K562 (cell line): ENCODE results near the gene HOOK1. TPM values are rescaled to one million over a fixed set of nuclear protein-coding genes. Genes with fewer than 3 reads are reported as not detected.

Source experiments
- ATAC-seq: fragments of 200-7000 bp; cut with Tn5 transposase; 3 replicates; pipeline ENCODE4 v1.9.1; 2020; ENCODE audit warnings: moderate library complexity
- BruUV-seq: library from RNA; stranded (reverse); fragments of 400-500 nt; replicated peaks from 2 replicates; lab custom pipeline; 2021; lab: Mats Ljungman, UMichigan
- CTCF ChIA-PET: fragments of 300-600 bp; formaldehyde crosslinking; extraction: SDS; loops from one replicate; lab custom pipeline; 2021; ENCODE audit warnings: low intra/inter-chr PET ratio; lab: Yijun Ruan, JAX
- POLR2A ChIA-PET: fragments of 300-600, 350-650 bp; sonication (Branson Sonifier 250); formaldehyde crosslinking; extraction: SDS; loops from one replicate; lab custom pipeline; 2021; ENCODE audit warnings: antibody characterized with exemption, inconsistent platforms; lab: Yijun Ruan, JAX
- DNase-seq, 4 experiments: peaks; one replicate each; pipeline versions ENCODE4 v3.0.0 to v3.0.0-alpha.2; 2011 to 2018; ENCODE audit warnings: low spot score in 3 of 4, mixed read lengths in 3 of 4; ENCODE audit errors: extremely low read depth in 1 of 4
- FAIRE-seq: peaks from 2 replicates; lab custom pipeline; 2011; peaks lifted over from hg19 to GRCh38; lab: Jason Lieb, UNC
- H2AFZ ChIP-seq: 2 replicates; pipeline ENCODE4 v1.6.0; 2011; ENCODE audit warnings: low read depth, low read length, control low read depth, inconsistent platforms
- H3K27ac ChIP-seq: fragments of 200-600 bp; 3 replicates; pipeline ENCODE4 v1.8.0; 2011; ENCODE audit warnings: low read depth, mild to moderate bottlenecking, control low read depth, inconsistent platforms, low read length, moderate library complexity, mixed read lengths; ENCODE audit errors: extremely low read depth
- H3K27me3 ChIP-seq, 2 experiments: fragments of 300-600 bp in 1 of 2; 2 replicates in 1 of 2; 3 replicates in 1 of 2; pipeline versions ENCODE4 v1.6.0 to v1.8.0; 2011; ENCODE audit warnings: inconsistent platforms in 2 of 2, low read length in 2 of 2, mild to moderate bottlenecking in 1 of 2, mixed read lengths in 1 of 2, moderate library complexity in 1 of 2; ENCODE audit not compliant: control insufficient read depth in 2 of 2, insufficient read depth in 2 of 2
- H3K36me3 ChIP-seq: fragments of 300-600 bp; 3 replicates; pipeline ENCODE4 v1.8.0; 2011; ENCODE audit warnings: mild to moderate bottlenecking, low read length, inconsistent platforms; ENCODE audit not compliant: control insufficient read depth, insufficient read depth
- H3K4me1 ChIP-seq, 2 experiments: fragments of 200-600 bp in 1 of 2; replicated peaks in 1 of 2; 2 replicates in 1 of 2; 3 replicates in 1 of 2; pipeline versions ENCODE4 v1.5.1 to v1.8.0; 2011; ENCODE audit warnings: inconsistent platforms in 2 of 2, low read length in 2 of 2, mild to moderate bottlenecking in 1 of 2, mixed read lengths in 1 of 2, moderate library complexity in 1 of 2; ENCODE audit not compliant: control insufficient read depth in 2 of 2, insufficient read depth in 2 of 2
- H3K4me2 ChIP-seq: 2 replicates; pipeline ENCODE4 v1.6.1; 2011; ENCODE audit warnings: low read length, control low read depth, inconsistent platforms, mixed read lengths; ENCODE audit not compliant: insufficient read depth
- H3K4me3 ChIP-seq: fragments of 200-600 bp; sonication (generic), shearing (Covaris generic); 2 replicates; pipeline ENCODE4 v1.5.1; 2016; ENCODE audit warnings: control low read depth, inconsistent platforms
- H3K79me2 ChIP-seq: fragments of 200-600 bp; 3 replicates; pipeline ENCODE4 v1.8.0; 2011; ENCODE audit warnings: low read length, inconsistent platforms; ENCODE audit not compliant: control insufficient read depth, insufficient read depth
- H3K9ac ChIP-seq, 2 experiments: 2 replicates each; pipeline versions ENCODE4 v1.6.0 to v1.6.1; 2011; ENCODE audit warnings: low read depth in 2 of 2, low read length in 2 of 2, control low read depth in 1 of 2, inconsistent platforms in 1 of 2, mild to moderate bottlenecking in 1 of 2, mixed read lengths in 1 of 2; ENCODE audit not compliant: insufficient read depth in 1 of 2
- H3K9me1 ChIP-seq: one replicate; pipeline ENCODE4 v1.6.0; 2011; ENCODE audit warnings: inconsistent platforms, mild to moderate bottlenecking, low read length, moderate library complexity; ENCODE audit not compliant: control insufficient read depth, insufficient read depth
- H3K9me3 ChIP-seq: replicated peaks from 2 replicates; pipeline ENCODE4 v1.5.1; 2011; ENCODE audit warnings: low read depth, low read length, inconsistent platforms; ENCODE audit not compliant: control insufficient read depth, insufficient read depth
- H4K20me1 ChIP-seq: replicated peaks from 2 replicates; pipeline ENCODE4 v1.6.1; 2011; ENCODE audit warnings: low read length, inconsistent platforms, mixed read lengths; ENCODE audit not compliant: control insufficient read depth, insufficient read depth
- CBX1 ChIP-seq: sonication (generic); IDR thresholded peaks from 2 replicates; pipeline ENCODE4 v1.6.1; 2016; ENCODE audit warnings: antibody characterized with exemption, low read depth, mild to moderate bottlenecking
- ESRRA ChIP-seq: fragments of 450-650 bp; IDR thresholded peaks from 2 replicates; pipeline ENCODE4 v1.6.1; 2014; ENCODE audit warnings: low read depth, mild to moderate bottlenecking, moderate library complexity, borderline replicate concordance
- EWSR1 ChIP-seq: fragments of 450-650 bp; IDR thresholded peaks from 2 replicates; pipeline ENCODE4 v1.6.1; 2018; ENCODE audit warnings: borderline replicate concordance, mild to moderate bottlenecking, low read depth, moderate library complexity; ENCODE audit not compliant: partially characterized antibody
- FOXP1 ChIP-seq: sonication (generic); formaldehyde crosslinking; IDR thresholded peaks from 2 replicates; pipeline ENCODE4 v1.8.0; 2022; ENCODE audit warnings: mild to moderate bottlenecking, missing genetic modification reagents
- HDAC2 ChIP-seq: fragments of 450-650 bp; IDR thresholded peaks from 2 replicates; pipeline ENCODE4 v1.6.1; 2016; ENCODE audit warnings: mild to moderate bottlenecking
- HMGN3 ChIP-seq: IDR thresholded peaks from 2 replicates; pipeline ENCODE4 v1.6.1; 2011; ENCODE audit warnings: borderline replicate concordance, low read depth, mild to moderate bottlenecking, mixed read lengths, low read length; ENCODE audit not compliant: insufficient read length; ENCODE audit errors: extremely low read depth
- KDM5B ChIP-seq: fragments of 200-600 bp; sonication (generic); IDR thresholded peaks from 2 replicates; pipeline ENCODE4 v1.6.1; 2012; ENCODE audit warnings: low read depth, mild to moderate bottlenecking, moderate library complexity, low read length, control low read depth, inconsistent platforms; ENCODE audit not compliant: insufficient replicate concordance
- MCM3 ChIP-seq: fragments of 450-650 bp; IDR thresholded peaks from 2 replicates; pipeline ENCODE4 v1.6.1; 2016
- NFIX ChIP-seq: fragments of 250-450 bp; sonication (Bioruptor Pico); IDR thresholded peaks from 2 replicates; pipeline ENCODE4 v1.4.0; 2020; ENCODE audit warnings: low read depth, mild to moderate bottlenecking, moderate library complexity
- NR3C1 ChIP-seq: sonication (generic); formaldehyde crosslinking; IDR thresholded peaks from 2 replicates; pipeline ENCODE4 v1.8.1; 2022; ENCODE audit warnings: missing genetic modification reagents
- OTX1 ChIP-seq: fragments of 450-650 bp; formaldehyde crosslinking; IDR thresholded peaks from 2 replicates; pipeline ENCODE4 v1.4.0; 2022; ENCODE audit warnings: mild to moderate bottlenecking
- PTBP1 ChIP-seq: fragments of 200-400 bp; formaldehyde crosslinking; IDR thresholded peaks from 2 replicates; pipeline ENCODE4 v1.6.1; 2017; ENCODE audit warnings: low read depth, low read length
- RFX5 ChIP-seq: IDR thresholded peaks from 2 replicates; pipeline ENCODE4 v1.6.1; 2011; ENCODE audit warnings: low read depth, mild to moderate bottlenecking, improper control_type of control experiment, low read length
- SPI1 ChIP-seq: IDR thresholded peaks from 2 replicates; pipeline ENCODE4 v1.6.1; 2011; ENCODE audit warnings: low read depth, low read length, control low read depth, borderline replicate concordance
- SRSF1 ChIP-seq: fragments of 200-400 bp; formaldehyde crosslinking; IDR thresholded peaks from 2 replicates; pipeline ENCODE4 v1.6.1; 2017; ENCODE audit warnings: mild to moderate bottlenecking, low read depth, low read length, moderate library complexity
- ZFP1 ChIP-seq: fragments of 450-650 bp; formaldehyde crosslinking; IDR thresholded peaks from 2 replicates; pipeline ENCODE4 v1.4.0; 2020; ENCODE audit warnings: mild to moderate bottlenecking, mixed read lengths
- ZNF644 ChIP-seq: fragments of 200-800 bp; sonication (Bioruptor generic); IDR thresholded peaks from 2 replicates; pipeline ENCODE4 v1.6.1; 2016; ENCODE audit warnings: low read depth, missing genetic modification characterization, missing compliant biosample characterization
- WGBS: fragments of 100-300 bp; shearing (Covaris generic); methylation state at CpG from one replicate; pipeline ENCODE4 v1.1.6; 2016; ENCODE audit warnings: low coverage, mixed read lengths; ENCODE audit not compliant: insufficient coverage; ENCODE audit errors: missing lambda C conversion rate; 5-methylcytosine and 5-hydroxymethylcytosine counted together
- in situ Hi-C: fragments of 300-500 bp; cut with MboI; formaldehyde crosslinking; loops from 4 replicates; pipeline ENCODE4 v1.15.0; 2018; ENCODE audit warnings: inconsistent platforms, mixed read lengths
- intact Hi-C: fragments of 100-400 bp; cut with micrococcal nuclease; formaldehyde crosslinking; loops from 2 replicates; pipeline ENCODE4 v1.14.2; 2022
- polyA plus RNA-seq, 8 experiments: library from polyadenylated mRNA; depleted of rRNA in 4 of 8; stranded (reverse) in 5 of 8; unstranded in 3 of 8; fragments of >200 nt; fragmentation: Nextera tagmentation in 2 of 8; fragmentation: Illumina TruSeq in 1 of 8; extraction: Ambion mirVana in 2 of 8; extraction: Trizol in 1 of 8; gene quantifications; 2 replicates each; pipeline versions ENCODE4 v1.2.1 to v1.2.3, GENCODE V29; 2011 to 2014; ENCODE audit warnings: inconsistent platforms in 1 of 8, missing spikeins in 1 of 8
- total RNA-seq, 7 experiments: library from RNA; depleted of rRNA in 6 of 7; stranded (reverse); fragments of >200 nt in 6 of 7; fragmentation: Illumina TruSeq in 2 of 7; extraction: Trizol in 2 of 7; gene quantifications; 2 replicates each; pipeline versions ENCODE4 v1.2.1 to v1.2.3, GENCODE V29; 2011 to 2021; ENCODE audit warnings: low replicate concordance in 1 of 7

Gene HOOK1
- total and polyA plus RNA-seq, 9 of the 15 experiments (the other 6 are each of a cell fraction or from before 2014, with no cell fraction given), result 0.11 to 0.18 TPM; not detected in 7

- TF ChIP-seq ESRRA (no peak), HDAC2 (no peak), OTX1 (CRISPR knock-in tag) (no peak), NFIX (CRISPR knock-in tag) (no peak), FOXP1 (no peak), RFX5 (no peak), HMGN3 (no peak), MCM3 (no peak)
These were observed 66.0 kb downstream of the HOOK1 start (continued) for GRCh38 chr1:59880735-59881134.

GRCh38 chr1:59885160-59885832 is 70.5 kb downstream of the HOOK1 start:
- Histone ChIP-seq H3K36me3 (no peaks in the 10 kb centered on the region), H3K79me2 (no peaks in the 10 kb centered on the region), H3K9me1 (no peaks in the 10 kb centered on the region), H3K4me2 (no peak overlapping the region), H3K9me3 (no peaks in the 10 kb centered on the region), H3K4me3 (no peak overlapping the region), H4K20me1 (no peaks in the 10 kb centered on the region), H3K4me1 (no peaks in the 10 kb centered on the region), H3K27ac (no peak overlapping the region), H3K9ac (no peak overlapping the region), H3K27me3 (no peaks in the 10 kb centered on the region), H2AFZ (no peak overlapping the region)
- CTCF ChIA-PET, result no interaction called here
- ATAC-seq, result no peak
- no TSS peak for BruUV-seq
- POLR2A ChIA-PET, result interaction anchor here (1.4 kb wide), 1 partner anchor 80 kb away, joined by 3 read pairs; no protein-coding TSS in a partner anchor
- DNase-seq, result no peak
- in situ Hi-C loops (no loop called here), intact Hi-C loops (no loop called here)
- no peak for FAIRE-seq
- 0% methylated on average over 3 of the region's 3 CpGs for WGBS
- TF ChIP-seq KDM5B (no peak), CBX1 (no peak), EWSR1 (no peak), SRSF1 (no peak), SPI1 (no peak), ZNF644 (no peak), PTBP1 (no peak), ZFP1 (CRISPR knock-in tag) (no peak), NR3C1 (CRISPR knock-in tag) (no peak)
